ENCODE measurements around the gene FNBP1.

GRCh38 chr9:129902740-129903134 lies 140.3 kb downstream of the FNBP1 start:
- no peak for TF ChIP-seq CTCF (IDR thresholded peaks at IDR 0.05)
- no peak for TF ChIP-seq EP300 (IDR thresholded peaks at IDR 0.05; ENCODE audit: borderline replicate concordance in 1 of 2, low read depth in 1 of 2, low read length in 1 of 2)
- TF ChIP-seq GABPA (IDR thresholded peaks at IDR 0.05; ENCODE audit: low read depth), result no peak
- TF ChIP-seq, protein P1, sequence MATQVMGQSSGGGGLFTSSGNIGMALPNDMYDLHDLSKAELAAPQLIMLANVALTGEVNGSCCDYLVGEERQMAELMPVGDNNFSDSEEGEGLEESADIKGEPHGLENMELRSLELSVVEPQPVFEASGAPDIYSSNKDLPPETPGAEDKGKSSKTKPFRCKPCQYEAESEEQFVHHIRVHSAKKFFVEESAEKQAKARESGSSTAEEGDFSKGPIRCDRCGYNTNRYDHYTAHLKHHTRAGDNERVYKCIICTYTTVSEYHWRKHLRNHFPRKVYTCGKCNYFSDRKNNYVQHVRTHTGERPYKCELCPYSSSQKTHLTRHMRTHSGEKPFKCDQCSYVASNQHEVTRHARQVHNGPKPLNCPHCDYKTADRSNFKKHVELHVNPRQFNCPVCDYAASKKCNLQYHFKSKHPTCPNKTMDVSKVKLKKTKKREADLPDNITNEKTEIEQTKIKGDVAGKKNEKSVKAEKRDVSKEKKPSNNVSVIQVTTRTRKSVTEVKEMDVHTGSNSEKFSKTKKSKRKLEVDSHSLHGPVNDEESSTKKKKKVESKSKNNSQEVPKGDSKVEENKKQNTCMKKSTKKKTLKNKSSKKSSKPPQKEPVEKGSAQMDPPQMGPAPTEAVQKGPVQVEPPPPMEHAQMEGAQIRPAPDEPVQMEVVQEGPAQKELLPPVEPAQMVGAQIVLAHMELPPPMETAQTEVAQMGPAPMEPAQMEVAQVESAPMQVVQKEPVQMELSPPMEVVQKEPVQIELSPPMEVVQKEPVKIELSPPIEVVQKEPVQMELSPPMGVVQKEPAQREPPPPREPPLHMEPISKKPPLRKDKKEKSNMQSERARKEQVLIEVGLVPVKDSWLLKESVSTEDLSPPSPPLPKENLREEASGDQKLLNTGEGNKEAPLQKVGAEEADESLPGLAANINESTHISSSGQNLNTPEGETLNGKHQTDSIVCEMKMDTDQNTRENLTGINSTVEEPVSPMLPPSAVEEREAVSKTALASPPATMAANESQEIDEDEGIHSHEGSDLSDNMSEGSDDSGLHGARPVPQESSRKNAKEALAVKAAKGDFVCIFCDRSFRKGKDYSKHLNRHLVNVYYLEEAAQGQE (IDR thresholded peaks at IDR 0.05; ENCODE audit: low read depth, low read length), result no peak
- no peak for TF ChIP-seq YY1 (IDR thresholded peaks at IDR 0.05; ENCODE audit: low read depth)
- TF ChIP-seq FOXJ3 (CRISPR knock-in tag; IDR thresholded peaks at IDR 0.05), result no peak
- no peak for TF ChIP-seq TAF1 (IDR thresholded peaks at IDR 0.05; ENCODE audit: borderline replicate concordance, low read depth, low read length)
